ENCODE results near the gene PKN1. TPM values are rescaled to one million over a fixed set of nuclear protein-coding genes. Genes with fewer than 3 reads are reported as not detected.

The PKN1 gene
- total RNA-seq, 2 experiments from 2014 or later: 173 to 176 TPM

GRCh38 chr19:14492756-14493337 is 59.7 kb downstream of the PKN1 start:
- Mint-ChIP-seq H3K4me3 (no peak overlapping the region), H3K27me3 (no peaks in the 10 kb centered on the region), H3K36me3 (ENCODE audit: low read depth) (peaks cover 11% of the 10 kb centered on the region), H3K9me3 (ENCODE audit: low read depth) (no peaks in the 10 kb centered on the region), H3K27ac (no peak overlapping the region), H3K4me1 (peaks cover 21% of the 10 kb centered on the region)
- no peak for DNase-seq
- ChIA-PET CTCF (interaction anchor here (1.1 to 2.1 kb wide), 5 partner anchors 10 to 20 kb away, joined by 3 to 7 read pairs (median 4); no protein-coding TSS in a partner anchor), POLR2A (interaction anchor here (0.5 to 0.7 kb wide), 2 partner anchors 14 to 144 kb away, joined by 3 read pairs; no protein-coding TSS in a partner anchor)
- intact Hi-C loops (cut with DNase I, micrococcal nuclease): no loop called here
- ATAC-seq: no peak

- ChIA-PET POLR2A (interaction anchor here (0.7 kb wide), 1 partner anchor 56 kb away, joined by 3 read pairs; no protein-coding TSS in a partner anchor), CTCF (interaction anchor here (1.4 to 2.1 kb wide), 2 partner anchors 11 to 14 kb away, joined by 7 to 10 read pairs; no protein-coding TSS in a partner anchor)
- intact Hi-C loops (cut with DNase I, micrococcal nuclease): no loop called here
- no peak for ATAC-seq
- Mint-ChIP-seq H3K4me3 (peak overlapping the region; percentile 80), H3K4me1 (peaks cover 21% of the 10 kb centered on the region), H3K36me3 (ENCODE audit: low read depth) (peaks cover 9% of the 10 kb centered on the region), H3K27ac (no peak overlapping the region), H3K9me3 (ENCODE audit: low read depth) (no peaks in the 10 kb centered on the region), H3K27me3 (no peaks in the 10 kb centered on the region)
- no peak for DNase-seq
Measured at GRCh38 chr19:14494411-14494810, 61.3 kb downstream of the PKN1 start.

GRCh38 chr19:14494910-14495671 is 62.0 kb downstream of the PKN1 start:
- Mint-ChIP-seq H3K4me3 (peak overlapping the region; percentile 80), H3K9me3 (ENCODE audit: low read depth) (no peaks in the 10 kb centered on the region), H3K4me1 (peaks cover 21% of the 10 kb centered on the region), H3K36me3 (ENCODE audit: low read depth) (peaks cover 4% of the 10 kb centered on the region), H3K27me3 (no peaks in the 10 kb centered on the region), H3K27ac (peak overlapping the region; percentile 74)
- DNase-seq (peak; percentile 30), ATAC-seq (no peak)
- CTCF ChIA-PET: interaction anchor here (0.6 to 3.4 kb wide), 8 partner anchors 10 to 359 kb away, joined by 3 to 10 read pairs (median 4); partner anchors contain the start of gene ASF1B
- intact Hi-C loops (cut with DNase I, micrococcal nuclease): no loop called here
- POLR2A ChIA-PET: interaction anchor here (1.2 kb wide), 1 partner anchor 23 kb away, joined by 3 read pairs; the partner anchor contains the start of gene DNAJB1

GRCh38 chr19:14495672-14496028 is 62.5 kb downstream of the PKN1 start:
- ChIA-PET CTCF (interaction anchor here (0.6 to 3.4 kb wide), 8 partner anchors 10 to 359 kb away, joined by 3 to 10 read pairs (median 4); partner anchors contain the start of gene ASF1B), POLR2A (interaction anchor here (1.2 kb wide), 1 partner anchor 22 kb away, joined by 3 read pairs; the partner anchor contains the start of gene DNAJB1)
- no peaks in the 10 kb centered on the region for H3K27me3 Mint-ChIP-seq
- H3K36me3 Mint-ChIP-seq (ENCODE audit: low read depth): peaks cover 3% of the 10 kb centered on the region
- H3K9me3 Mint-ChIP-seq (ENCODE audit: low read depth): no peaks in the 10 kb centered on the region
- H3K4me3 Mint-ChIP-seq: peak overlapping the region; percentile 80
- H3K4me1 Mint-ChIP-seq: peaks cover 21% of the 10 kb centered on the region
- intact Hi-C loops (cut with DNase I, micrococcal nuclease): loop anchor here in 1 of 2 experiments (1.0 kb wide), 2 partner anchors 23 to 34 kb away; partner anchors contain the start of genes DNAJB1 and TECR
- no peak for ATAC-seq
- H3K27ac Mint-ChIP-seq: peak overlapping the region; percentile 74
- no peak for DNase-seq

- Mint-ChIP-seq H3K4me1 (peaks cover 21% of the 10 kb centered on the region), H3K27ac (peak within 1 kb of the TSS; percentile 74), H3K9me3 (ENCODE audit: low read depth) (no peaks in the 10 kb centered on the region), H3K27me3 (no peaks in the 10 kb centered on the region), H3K36me3 (ENCODE audit: low read depth) (peaks cover 3% of the 10 kb centered on the region), H3K4me3 (peak within 1 kb of the TSS; percentile 80)
- POLR2A ChIA-PET: interaction anchor here (0.6 to 1.2 kb wide), 2 partner anchors 21 to 360 kb away, joined by 3 read pairs; partner anchors contain the start of genes ASF1B and DNAJB1
- intact Hi-C loops (cut with DNase I, micrococcal nuclease): loop anchor here in 1 of 2 experiments (1.0 kb wide), 2 partner anchors 22 to 33 kb away; partner anchors contain the start of genes DNAJB1 and TECR
- CTCF ChIA-PET: interaction anchor here (0.6 to 3.4 kb wide), 10 partner anchors 9 to 360 kb away, joined by 3 to 10 read pairs (median 4); partner anchors contain the start of gene ASF1B
- peak; percentile 89 for DNase-seq
- peak; percentile 94 for ATAC-seq
Measured at GRCh38 chr19:14496029-14496833, 63.1 kb downstream of the PKN1 start, which contains the start of gene GIPC1. TSS of gene GIPC1 (minus strand) at chr19:14496127. CDS start at chr19:14482976, 13,151 bp downstream.

GRCh38 chr19:14496834-14497227 is 63.7 kb downstream of the PKN1 start:
- POLR2A ChIA-PET: interaction anchor here (0.6 kb wide), 1 partner anchor 360 kb away, joined by 3 read pairs; the partner anchor contains the start of gene ASF1B
- no peaks in the 10 kb centered on the region for H3K27me3 Mint-ChIP-seq

GRCh38 chr19:14497228-14497921 is 64.3 kb downstream of the PKN1 start:
- Mint-ChIP-seq H3K4me3 (peak overlapping the region; percentile 80), H3K4me1 (peaks cover 21% of the 10 kb centered on the region), H3K9me3 (ENCODE audit: low read depth) (no peaks in the 10 kb centered on the region), H3K27ac (no peak overlapping the region), H3K36me3 (ENCODE audit: low read depth) (no peaks in the 10 kb centered on the region), H3K27me3 (no peaks in the 10 kb centered on the region)
- no peak for DNase-seq
- no peak for ATAC-seq
- ChIA-PET POLR2A (interaction anchor here (0.6 kb wide), 2 partner anchors 40 to 162 kb away, joined by 3 to 4 read pairs; no protein-coding TSS in a partner anchor), CTCF (interaction anchor here (0.5 to 3.4 kb wide), 7 partner anchors 8 to 1363 kb away, joined by 3 to 9 read pairs (median 4); no protein-coding TSS in a partner anchor)
- intact Hi-C loops (cut with DNase I, micrococcal nuclease): loop anchor here in 1 of 2 experiments (1.0 kb wide), 1 partner anchor 290 kb away; no protein-coding TSS in a partner anchor

More at GRCh38 chr19:14496834-14497227, 63.7 kb downstream of the PKN1 start:
- Mint-ChIP-seq H3K36me3 (ENCODE audit: low read depth) (no peaks in the 10 kb centered on the region), H3K27ac (peak overlapping the region; percentile 65), H3K4me3 (peak overlapping the region; percentile 80), H3K4me1 (peaks cover 21% of the 10 kb centered on the region), H3K9me3 (ENCODE audit: low read depth) (no peaks in the 10 kb centered on the region)
- intact Hi-C loops (cut with DNase I, micrococcal nuclease): loop anchor here in 1 of 2 experiments (1.0 kb wide), 3 partner anchors 21 to 290 kb away; partner anchors contain the start of genes DNAJB1 and TECR
- CTCF ChIA-PET: interaction anchor here (0.5 to 3.4 kb wide), 6 partner anchors 8 to 414 kb away, joined by 3 to 9 read pairs (median 4); no protein-coding TSS in a partner anchor
- DNase-seq: no peak
- no peak for ATAC-seq

GRCh38 chr19:14502334-14503092 is 69.4 kb downstream of the PKN1 start:
- CTCF ChIA-PET: interaction anchor here (0.7 to 2.8 kb wide), 3 partner anchors 18 to 22 kb away, joined by 3 to 9 read pairs (median 3); no protein-coding TSS in a partner anchor
- Mint-ChIP-seq H3K36me3 (ENCODE audit: low read depth) (no peaks in the 10 kb centered on the region), H3K9me3 (ENCODE audit: low read depth) (no peaks in the 10 kb centered on the region), H3K27ac (no peak overlapping the region), H3K27me3 (no peaks in the 10 kb centered on the region), H3K4me3 (no peak overlapping the region), H3K4me1 (peaks cover 35% of the 10 kb centered on the region)
- intact Hi-C loops (cut with DNase I, micrococcal nuclease): no loop called here
- no peak for ATAC-seq
- no peak for DNase-seq
- POLR2A ChIA-PET: no interaction called here

GRCh38 chr19:14503285-14503684 is 70.2 kb downstream of the PKN1 start:
- H3K4me1 Mint-ChIP-seq: peaks cover 43% of the 10 kb centered on the region
- POLR2A ChIA-PET: no interaction called here
- DNase-seq: no peak
- H3K9me3 Mint-ChIP-seq (ENCODE audit: low read depth): no peaks in the 10 kb centered on the region
- ATAC-seq: no peak
- CTCF ChIA-PET: interaction anchor here (0.9 to 1.8 kb wide), 7 partner anchors 9 to 34 kb away, joined by 3 to 7 read pairs (median 4); no protein-coding TSS in a partner anchor
- no peaks in the 10 kb centered on the region for H3K36me3 Mint-ChIP-seq (ENCODE audit: low read depth)
- no peaks in the 10 kb centered on the region for H3K27me3 Mint-ChIP-seq
- intact Hi-C loops (cut with DNase I, micrococcal nuclease): no loop called here
- no peak overlapping the region for H3K4me3 Mint-ChIP-seq
- H3K27ac Mint-ChIP-seq: no peak overlapping the region

Data from activated CD4-positive, alpha-beta T cell treated with anti-CD3 and anti-CD28 coated beads for 36 hours (primary cell).